HepG2 (cell line): Measurements from ENCODE around the gene SLC25A45. TPM values are rescaled to one million over a fixed set of nuclear protein-coding genes. Genes with fewer than 3 reads are reported as not detected.

Experiments used
- ATAC-seq: fragments of 200-7000 bp; cut with Tn5 transposase; 3 replicates; pipeline ENCODE4 v1.9.1; 2020; ENCODE audit warnings: mild to moderate bottlenecking, moderate library complexity
- BruUV-seq: library from RNA; stranded (reverse); fragments of 400-500 nt; replicated peaks from 2 replicates; lab custom pipeline; 2021; lab: Mats Ljungman, UMichigan
- CTCF ChIA-PET: fragments of 300-600 bp; formaldehyde crosslinking; extraction: SDS; loops from one replicate; lab custom pipeline; 2021; ENCODE audit warnings: low total read pairs, inconsistent platforms, low intra/inter-chr PET ratio; lab: Yijun Ruan, JAX
- POLR2A ChIA-PET: fragments of 350-600 bp; sonication (Branson Sonifier 250); formaldehyde crosslinking; loops from one replicate; lab custom pipeline; 2020; ENCODE audit warnings: antibody characterized with exemption, inconsistent platforms; lab: Yijun Ruan, JAX
- DNase-seq: peaks from one replicate; pipeline ENCODE4 v3.0.0-alpha.2; 2015; ENCODE audit warnings: low spot score
- FAIRE-seq: peaks from 3 replicates; lab custom pipeline; 2011; peaks lifted over from hg19 to GRCh38; lab: Jason Lieb, UNC
- H2AFZ ChIP-seq: one replicate; pipeline ENCODE4 v1.6.1; 2011; ENCODE audit warnings: low read length, inconsistent platforms
- H3K27ac ChIP-seq: fragments of 300-600 bp; 3 replicates; pipeline ENCODE4 v1.8.0; 2011; ENCODE audit warnings: mixed run types, mild to moderate bottlenecking, mixed read lengths, low read length, inconsistent platforms; ENCODE audit not compliant: insufficient read depth; ENCODE audit errors: extremely low read length
- H3K27me3 ChIP-seq, 2 experiments: fragments of 200-600 bp in 1 of 2; 2 replicates in 1 of 2; 3 replicates in 1 of 2; pipeline versions ENCODE4 v1.6.0 to v1.8.0; 2011; ENCODE audit warnings: low read length in 2 of 2, mild to moderate bottlenecking in 2 of 2, moderate library complexity in 2 of 2, inconsistent platforms in 1 of 2; ENCODE audit not compliant: insufficient read depth in 2 of 2, control insufficient read depth in 1 of 2
- H3K36me3 ChIP-seq, 2 experiments: fragments of 200-600 bp in 1 of 2; replicated peaks in 1 of 2; 2 replicates in 1 of 2; 3 replicates in 1 of 2; pipeline versions ENCODE4 v1.5.1 to v1.8.0; 2011; ENCODE audit warnings: low read length in 2 of 2, inconsistent platforms in 1 of 2; ENCODE audit not compliant: insufficient read depth in 2 of 2, control insufficient read depth in 1 of 2
- H3K4me1 ChIP-seq: 2 replicates; pipeline ENCODE4 v1.5.1; 2012; ENCODE audit warnings: low read length, inconsistent platforms; ENCODE audit not compliant: insufficient read depth
- H3K4me2 ChIP-seq: 2 replicates; pipeline ENCODE4 v1.6.0; 2011; ENCODE audit warnings: low read depth, low read length, inconsistent platforms
- H3K4me3 ChIP-seq, 3 experiments: fragments of 200-600 bp in 1 of 3; sonication (generic), shearing (Covaris generic) in 1 of 3; replicated peaks in 1 of 3; 2 replicates each; pipeline ENCODE4 v1.5.1; 2011 to 2016; ENCODE audit warnings: low read length in 3 of 3, inconsistent platforms in 2 of 3, low read depth in 2 of 3, mild to moderate bottlenecking in 2 of 3, control low read depth in 1 of 3, mixed read lengths in 1 of 3; ENCODE audit not compliant: insufficient read depth in 1 of 3
- H3K79me2 ChIP-seq: one replicate; pipeline ENCODE4 v1.6.1; 2011; ENCODE audit warnings: low read length, inconsistent platforms; ENCODE audit not compliant: insufficient read depth
- H3K9ac ChIP-seq: 2 replicates; pipeline ENCODE4 v1.6.0; 2011; ENCODE audit warnings: mild to moderate bottlenecking, low read depth, low read length, inconsistent platforms; ENCODE audit not compliant: insufficient read depth
- H3K9me3 ChIP-seq: 2 replicates; pipeline ENCODE4 v1.5.1; 2012; ENCODE audit warnings: mild to moderate bottlenecking, low read length
- H4K20me1 ChIP-seq: 2 replicates; pipeline ENCODE4 v1.6.0; 2011; ENCODE audit warnings: inconsistent platforms, mild to moderate bottlenecking, low read length, moderate library complexity; ENCODE audit not compliant: insufficient read depth
- AKAP8 ChIP-seq: sonication (generic); formaldehyde crosslinking; IDR thresholded peaks from 2 replicates; pipeline ENCODE4 v1.5.1; 2020; ENCODE audit warnings: mild to moderate bottlenecking, missing genetic modification reagents
- CTCF ChIP-seq: sonication (generic); formaldehyde crosslinking; IDR thresholded peaks from 2 replicates; pipeline ENCODE4 v1.5.0; 2020; ENCODE audit warnings: mild to moderate bottlenecking, missing genetic modification reagents, moderate library complexity
- EZH2 ChIP-seq: conservative IDR thresholded peaks from 2 replicates; pipeline ENCODE4 v1.6.1; 2012; ENCODE audit warnings: mild to moderate bottlenecking, low read depth, low read length, moderate library complexity
- FOXJ3 ChIP-seq: sonication (generic); formaldehyde crosslinking; IDR thresholded peaks from 2 replicates; pipeline ENCODE4 v1.4.0; 2020; ENCODE audit warnings: missing genetic modification reagents, mild to moderate bottlenecking, borderline replicate concordance
- FOXO4 ChIP-seq: sonication (generic); formaldehyde crosslinking; conservative IDR thresholded peaks from 2 replicates; pipeline ENCODE4 v1.8.1; 2023; ENCODE audit warnings: missing genetic modification reagents
- NR3C1 ChIP-seq: sonication (generic); formaldehyde crosslinking; IDR thresholded peaks from 2 replicates; pipeline ENCODE4 v1.4.0; 2020; ENCODE audit warnings: missing genetic modification reagents
- PTBP1 ChIP-seq: fragments of 200-400 bp; formaldehyde crosslinking; IDR thresholded peaks from 2 replicates; pipeline ENCODE4 v1.6.1; 2018; ENCODE audit warnings: low read length, low read depth; ENCODE audit not compliant: poor library complexity, severe bottlenecking
- ZBTB26 ChIP-seq: IDR thresholded peaks from 2 replicates; pipeline ENCODE4 v1.6.1; 2016; ENCODE audit warnings: missing compliant biosample characterization, missing genetic modification reagents, borderline replicate concordance
- ZMAT5 ChIP-seq: sonication (generic); formaldehyde crosslinking; IDR thresholded peaks from 2 replicates; pipeline ENCODE4 v1.5.0; 2020; ENCODE audit warnings: mild to moderate bottlenecking, low read depth, missing genetic modification reagents, borderline replicate concordance
- ZNF362 ChIP-seq: sonication (generic); formaldehyde crosslinking; IDR thresholded peaks from 2 replicates; pipeline ENCODE4 v1.4.0; 2020; ENCODE audit warnings: missing genetic modification reagents, mild to moderate bottlenecking, borderline replicate concordance
- ZNF501 ChIP-seq: sonication (generic); formaldehyde crosslinking; IDR thresholded peaks from 2 replicates; pipeline ENCODE4 v1.5.1; 2020; ENCODE audit warnings: mild to moderate bottlenecking, moderate library complexity, missing genetic modification reagents
- ZNF616 ChIP-seq: sonication (generic); formaldehyde crosslinking; IDR thresholded peaks from 2 replicates; pipeline ENCODE4 v1.5.0; 2020; ENCODE audit warnings: low read depth, mild to moderate bottlenecking, missing genetic modification reagents
- ZNF710 ChIP-seq: sonication (generic); formaldehyde crosslinking; IDR thresholded peaks from 2 replicates; pipeline ENCODE4 v1.5.0; 2020; ENCODE audit warnings: mild to moderate bottlenecking, missing genetic modification reagents, borderline replicate concordance
- ZNF788 ChIP-seq: sonication (generic); formaldehyde crosslinking; IDR thresholded peaks from 2 replicates; pipeline ENCODE4 v1.5.0; 2020; ENCODE audit warnings: mild to moderate bottlenecking, missing genetic modification reagents, borderline replicate concordance
- WGBS: methylation state at CpG from one replicate; pipeline ENCODE4 v1.1.6; 2017; ENCODE audit warnings: low lambda C conversion rate; 5-methylcytosine and 5-hydroxymethylcytosine counted together
- in situ Hi-C: cut with HindIII; loops from 2 replicates; pipeline ENCODE4 v1.10.0; 2017; ENCODE audit warnings: low pct_unique_long_range_greater_than_20kb; ENCODE audit not compliant: extremely low pct_ligation_motif_present
- intact Hi-C: fragments of 100-400 bp; cut with micrococcal nuclease; formaldehyde crosslinking; loops from one replicate; pipeline ENCODE4 v1.10.0; 2022; ENCODE audit not compliant: unreplicated experiment
- polyA plus RNA-seq, 8 experiments: library from polyadenylated mRNA; depleted of rRNA in 3 of 8; stranded (reverse) in 7 of 8; unstranded in 1 of 8; fragments of >200 nt; fragmentation: Illumina TruSeq in 4 of 8; extraction: Trizol in 4 of 8; gene quantifications; 2 replicates each; pipeline versions ENCODE4 v1.2.1 to v1.2.3, GENCODE V29; 2011 to 2016; ENCODE audit warnings: low read depth in 4 of 8, missing spikeins in 1 of 8, mixed read lengths in 1 of 8; ENCODE audit not compliant: insufficient read depth in 1 of 8
- total RNA-seq, 5 experiments: library from RNA; depleted of rRNA; stranded (reverse); fragments of >200 nt; fragmentation: Illumina TruSeq; extraction: Trizol; gene quantifications; 2 replicates each; pipeline ENCODE4 v1.2.3, GENCODE V29; 2016; ENCODE audit warnings: low read depth in 1 of 5

Gene SLC25A45
- total and polyA plus RNA-seq, 2 of the 13 experiments (the other 11 are each of a cell fraction or from before 2014, with no cell fraction given), result 1.2 to 3.4 TPM

- intact Hi-C loops, result no loop called here
- DNase-seq, result no peak
- ChIA-PET CTCF (no interaction called here), POLR2A (interaction anchor here (1.3 to 7.6 kb wide), 3 partner anchors 14 to 20 kb away, joined by 3 to 98 read pairs (median 5); partner anchors contain the start of gene NEAT1)
- Histone ChIP-seq H3K27me3 (no peaks in the 10 kb centered on the region), H3K4me1 (peaks cover 19% of the 10 kb centered on the region), H3K27ac (no peak overlapping the region), H3K9ac (no peak overlapping the region), H2AFZ (no peak overlapping the region), H4K20me1 (no peaks in the 10 kb centered on the region), H3K36me3 (peaks cover 8 to 18% of the 10 kb centered on the region in 2 experiments; a peak in 4 of 5 replicates), H3K79me2 (no peaks in the 10 kb centered on the region), H3K9me3 (no peaks in the 10 kb centered on the region), H3K4me3 (no peak overlapping the region), H3K4me2 (no peak overlapping the region)
- no TSS peak for BruUV-seq
- ATAC-seq, result no peak
- in situ Hi-C loops, result no loop called here
- no peak for FAIRE-seq
- WGBS, result 100% methylated on average over 10 of the region's 12 CpGs
- no peak for TF ChIP-seq EZH2
- no peak for TF ChIP-seq ZNF788 (CRISPR knock-in tag)
- TF ChIP-seq ZMAT5, result no peak
- no peak for TF ChIP-seq FOXO4 (CRISPR knock-in tag)
- no peak for TF ChIP-seq FOXJ3 (CRISPR knock-in tag)
- no peak for TF ChIP-seq ZNF710 (CRISPR knock-in tag)
- TF ChIP-seq NR3C1 (CRISPR knock-in tag), result no peak
- TF ChIP-seq PTBP1, result no peak
- TF ChIP-seq CTCF (CRISPR knock-in tag), result no peak
- no peak for TF ChIP-seq ZBTB26
- no peak for TF ChIP-seq ZNF362 (CRISPR knock-in tag)
- no peak for TF ChIP-seq ZNF616 (CRISPR knock-in tag)
- no peak for TF ChIP-seq AKAP8
- TF ChIP-seq ZNF501, result no peak
Measured at GRCh38 chr11:65403607-65404121, 21.2 kb upstream of the SLC25A45 start.
